Superior temporal gyrus (tissue), 1 donor: ENCODE measurements around the gene FAM219B.

Source experiments
- DNase-seq: peaks from one replicate; pipeline ENCODE4 v3.0.0-alpha.2; 2016; ENCODE audit errors: extremely low spot score

The FAM219B gene

DNA sequence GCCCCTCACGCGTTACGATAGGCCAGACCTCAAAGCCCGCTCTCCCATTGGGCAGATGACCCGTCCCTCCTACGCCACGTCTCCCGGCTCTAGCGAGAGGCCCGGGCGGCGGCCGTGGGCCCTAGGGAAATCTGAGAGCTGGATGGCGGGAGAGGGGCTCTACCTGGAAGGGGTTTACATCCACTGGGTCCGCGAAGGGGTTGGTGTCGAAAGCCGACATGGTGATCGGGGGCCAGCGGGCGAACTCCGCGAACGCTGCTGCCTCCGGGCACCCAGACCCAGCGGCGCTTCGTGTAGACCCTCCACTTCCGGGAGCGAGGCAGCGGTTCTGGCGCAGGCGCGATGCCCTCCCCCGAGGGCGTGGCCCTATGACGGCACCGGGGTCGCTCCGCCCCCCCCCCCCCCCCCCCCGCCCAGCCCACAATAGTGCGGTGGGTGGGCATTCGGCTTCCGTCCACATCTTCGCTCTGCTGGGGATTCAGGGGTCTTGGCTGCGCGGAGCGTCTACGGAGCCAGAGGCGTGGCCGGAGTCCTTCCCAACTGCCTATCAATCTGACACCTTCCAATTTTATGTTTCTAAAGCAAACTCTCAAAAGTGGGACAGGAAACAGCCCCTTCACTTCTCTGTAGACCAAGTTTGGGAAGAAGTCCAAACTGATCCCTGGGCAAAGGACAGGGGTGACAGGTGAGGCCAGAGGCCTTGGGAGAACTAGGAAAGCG is 33.5 kb downstream of the FAM219B start, which contains the start of gene SCAMP2:
Gene SCAMP2 (minus strand): TSS at position 330 of the 720 bp plus-strand sequence. CDS start 110 bp downstream, at position 220.
- DNase-seq = peak; percentile 96

DNA sequence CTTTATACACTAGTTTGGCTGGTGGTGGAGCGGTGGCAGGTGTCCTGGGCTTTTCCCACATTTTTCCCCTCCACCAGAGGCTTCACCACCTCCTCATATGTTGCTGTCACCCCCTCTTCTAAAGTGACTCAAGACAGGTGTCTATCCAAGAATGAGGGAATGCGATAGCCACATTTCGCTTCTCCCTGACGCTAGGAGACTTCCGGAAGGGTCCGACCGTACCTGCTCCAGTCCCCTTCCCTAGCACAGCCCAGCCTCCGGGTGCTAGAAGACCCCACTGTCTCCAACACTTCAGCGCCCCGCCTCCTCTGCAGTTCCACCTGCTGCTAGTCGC is 34.0 kb downstream of the FAM219B start:
- DNase-seq = no peak

- DNase-seq = peak; percentile 47
These were observed 36.0 kb downstream of the FAM219B start for GRCh38 chr15:74870436-74871215.

DNA sequence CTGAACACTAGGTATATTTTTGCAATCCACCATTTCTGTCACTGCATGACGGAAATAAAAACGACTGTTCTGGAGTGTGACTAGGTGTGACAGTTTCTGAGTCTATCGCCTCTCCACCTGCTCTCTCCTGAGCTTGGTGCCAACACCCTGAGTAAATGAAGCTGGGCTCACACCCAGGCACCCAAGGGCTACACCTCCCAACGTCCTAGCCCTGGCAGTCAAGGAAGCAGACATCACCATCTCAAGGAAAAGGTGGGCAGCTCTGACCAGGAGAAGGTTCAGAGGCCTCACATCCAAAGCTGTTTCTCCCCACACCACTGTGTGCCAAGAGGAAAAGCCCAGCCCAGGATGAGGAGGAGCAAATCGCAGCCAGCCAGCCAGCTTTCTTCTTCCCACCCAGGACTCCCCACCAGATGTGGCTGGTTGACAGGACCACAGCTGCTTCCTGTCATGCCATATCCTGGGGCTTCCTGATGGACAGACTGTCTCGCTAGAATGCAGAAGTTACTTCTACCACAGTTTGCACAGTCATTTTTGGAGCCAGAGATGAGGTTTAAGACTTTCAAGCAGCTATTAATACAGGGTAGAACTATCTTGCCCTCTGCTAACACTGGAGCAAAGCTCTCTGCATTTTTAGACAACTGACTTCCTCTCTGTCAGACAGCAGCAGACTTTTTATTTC is 36.8 kb downstream of the FAM219B start:
- DNase-seq = no peak

DNA sequence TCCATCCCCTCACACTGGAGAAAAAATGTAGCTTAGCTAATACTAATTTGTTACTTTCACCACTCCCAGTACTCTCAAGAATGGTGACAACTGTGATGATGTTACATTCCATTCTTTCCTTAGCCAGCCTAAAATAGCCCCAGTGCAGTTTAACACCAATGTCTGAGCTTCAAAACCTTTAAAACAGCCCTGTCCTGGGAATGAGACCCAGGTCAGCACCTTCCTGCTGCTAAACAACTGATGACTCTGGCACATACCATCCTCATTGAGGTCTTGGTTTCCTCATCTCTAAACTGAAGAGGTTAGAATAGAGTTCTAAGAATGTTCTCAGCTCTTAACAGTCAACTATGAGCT is 37.3 kb downstream of the FAM219B start:
- peak; percentile 35 for DNase-seq

- no peak for DNase-seq
These were observed 38.6 kb downstream of the FAM219B start for GRCh38 chr15:74868059-74868458.

GRCh38 chr15:74867466-74868038 is 39.1 kb downstream of the FAM219B start:
- no peak for DNase-seq

DNA sequence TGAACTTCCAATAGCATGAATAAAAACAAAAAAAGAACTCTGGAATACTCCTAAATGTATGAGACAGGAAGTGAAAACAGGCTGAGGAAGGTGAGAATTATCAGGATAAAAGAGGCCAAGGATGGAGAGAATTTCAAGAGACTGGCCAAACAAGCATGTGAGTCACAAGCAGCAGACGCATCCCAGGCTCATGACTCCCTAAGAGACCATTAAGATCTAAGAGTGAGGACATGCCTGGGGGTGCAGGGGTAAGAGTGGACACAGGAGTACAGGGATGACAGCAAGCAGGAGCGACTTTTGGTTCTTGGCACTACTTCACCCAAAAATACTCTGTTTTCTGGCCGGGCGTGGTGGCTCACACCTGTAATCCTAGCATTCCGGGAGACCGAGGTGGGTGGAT is 40.6 kb downstream of the FAM219B start:
- no peak for DNase-seq

DNA sequence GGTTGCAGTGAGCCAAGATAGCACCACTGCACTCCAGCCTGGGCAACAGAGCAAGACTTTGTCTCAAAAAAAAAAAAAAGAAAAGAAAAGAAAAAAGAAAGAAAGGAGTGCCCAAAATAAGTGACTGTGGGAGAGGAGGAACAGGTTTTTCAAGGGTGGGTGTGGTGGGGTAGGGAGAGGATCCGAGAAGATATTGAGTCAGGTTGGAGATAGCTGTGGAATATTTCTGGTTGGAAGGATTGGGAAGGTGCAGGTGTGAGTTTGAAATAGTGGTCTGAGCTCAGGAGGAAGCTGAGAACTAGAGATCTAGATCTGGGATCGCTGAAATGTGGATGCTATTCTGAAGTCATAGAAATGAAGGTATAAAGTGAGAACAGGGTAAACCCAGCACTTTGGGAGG is 41.3 kb downstream of the FAM219B start:
- DNase-seq = no peak

DNA sequence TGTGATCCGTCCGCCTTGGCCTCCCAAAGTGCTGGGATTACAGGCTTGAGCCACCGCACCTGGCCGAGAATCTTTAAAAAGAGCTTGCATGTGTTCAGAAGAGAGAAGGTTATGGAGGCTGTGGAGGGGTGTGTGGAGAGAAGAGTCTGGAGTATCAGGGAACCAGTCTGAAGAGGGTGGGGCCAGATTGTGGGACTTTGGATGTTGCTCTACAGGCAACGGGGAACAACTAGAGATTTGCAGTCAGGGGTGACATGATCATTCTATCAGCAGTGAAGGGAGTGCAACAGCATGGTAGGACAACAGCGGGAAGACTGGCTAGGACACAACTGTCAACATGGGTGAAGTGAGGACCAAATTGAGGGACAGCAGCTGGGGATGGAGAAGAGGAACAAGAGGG is 42.4 kb downstream of the FAM219B start:
- no peak for DNase-seq

DNA sequence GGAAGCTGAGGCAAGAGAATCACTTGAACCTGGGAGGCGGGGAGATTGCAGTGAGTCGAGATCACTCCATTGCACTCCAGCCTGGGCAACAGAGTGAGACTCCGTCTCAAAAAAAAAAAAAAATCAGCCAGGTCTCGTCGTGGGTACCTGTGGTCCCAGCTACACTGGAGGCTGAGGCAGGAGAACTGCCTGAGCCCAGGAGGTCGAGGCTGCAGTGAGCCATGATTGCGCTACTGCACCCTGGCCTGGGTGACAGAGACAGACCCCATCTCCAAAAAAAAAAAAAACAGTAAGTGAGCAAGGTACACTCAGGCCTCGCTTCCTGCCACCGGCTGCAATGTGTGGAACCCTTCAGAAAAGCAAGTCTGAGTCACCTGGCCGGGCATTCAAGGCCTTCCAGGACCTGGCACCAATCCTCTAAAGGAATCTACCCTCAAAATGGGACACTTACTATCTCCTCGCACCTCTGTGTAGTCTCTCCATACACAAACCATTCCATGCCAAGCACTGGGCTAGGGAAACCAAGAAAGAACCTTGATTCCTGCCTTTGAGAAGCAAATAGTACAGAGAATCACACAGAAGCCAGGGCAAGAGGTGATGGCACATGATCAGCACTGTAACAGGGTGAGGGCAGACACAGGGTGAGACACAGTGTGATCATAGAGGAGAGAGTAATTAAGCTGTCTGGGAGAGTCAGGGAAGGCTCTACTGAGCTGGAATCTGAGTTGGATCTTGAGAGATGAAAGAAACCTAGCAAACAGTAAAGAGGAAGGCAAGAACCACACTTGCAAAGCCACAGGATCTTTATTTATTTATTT is 43.2 kb downstream of the FAM219B start:
- no peak for DNase-seq

DNA sequence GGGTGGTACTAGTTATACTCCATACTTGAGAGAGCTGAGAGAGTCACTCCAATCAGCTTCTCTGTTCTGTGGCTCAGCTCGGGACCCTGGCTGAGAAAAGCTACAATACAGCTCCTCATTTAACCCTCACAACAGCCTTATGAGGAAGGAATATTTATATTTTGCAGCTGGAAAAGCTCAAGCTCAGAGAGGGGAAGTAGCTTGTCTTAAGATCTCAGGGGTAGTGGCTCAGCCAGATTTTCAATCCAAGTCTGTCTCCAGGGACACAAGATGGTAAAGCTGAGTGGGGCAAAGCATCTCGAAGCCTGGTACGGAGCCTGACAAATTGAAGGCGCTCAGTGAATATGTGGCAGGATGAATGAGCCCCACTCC is 48.3 kb downstream of the FAM219B start:
- DNase-seq = no peak

DNA sequence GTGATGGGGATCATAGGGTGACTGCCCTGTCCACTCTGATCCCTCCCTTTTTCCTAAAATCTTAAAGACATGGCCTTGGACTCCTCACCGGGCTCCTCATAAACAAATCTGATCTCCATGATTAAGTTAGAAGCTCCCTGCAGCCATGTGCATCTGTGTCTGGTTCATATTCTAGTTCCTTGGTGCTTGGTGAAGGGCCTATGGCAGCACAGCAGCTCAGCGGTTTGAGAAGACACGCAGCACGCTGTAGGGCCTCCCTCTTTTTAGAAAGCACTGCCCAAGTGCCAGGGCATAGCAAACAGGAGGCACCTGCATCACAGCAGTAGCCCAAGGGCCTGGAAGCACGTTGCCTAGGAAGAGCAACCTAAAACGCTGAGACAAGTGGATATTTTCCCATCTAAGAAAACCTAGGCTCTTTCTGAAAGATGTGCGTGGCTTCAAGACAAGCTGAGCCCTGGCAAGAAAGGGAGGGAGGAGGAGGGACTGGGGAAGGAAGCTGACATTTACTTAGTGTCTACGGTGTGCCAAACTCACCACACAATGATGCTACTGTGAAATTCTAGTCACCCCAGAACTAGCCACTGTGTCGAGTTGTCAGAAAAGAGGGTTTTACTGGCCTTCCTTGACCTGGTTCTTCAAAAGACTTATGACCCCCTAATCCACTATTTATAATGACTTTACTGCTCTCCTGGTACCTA is 48.8 kb downstream of the FAM219B start:
- DNase-seq = peak; percentile 24

DNA sequence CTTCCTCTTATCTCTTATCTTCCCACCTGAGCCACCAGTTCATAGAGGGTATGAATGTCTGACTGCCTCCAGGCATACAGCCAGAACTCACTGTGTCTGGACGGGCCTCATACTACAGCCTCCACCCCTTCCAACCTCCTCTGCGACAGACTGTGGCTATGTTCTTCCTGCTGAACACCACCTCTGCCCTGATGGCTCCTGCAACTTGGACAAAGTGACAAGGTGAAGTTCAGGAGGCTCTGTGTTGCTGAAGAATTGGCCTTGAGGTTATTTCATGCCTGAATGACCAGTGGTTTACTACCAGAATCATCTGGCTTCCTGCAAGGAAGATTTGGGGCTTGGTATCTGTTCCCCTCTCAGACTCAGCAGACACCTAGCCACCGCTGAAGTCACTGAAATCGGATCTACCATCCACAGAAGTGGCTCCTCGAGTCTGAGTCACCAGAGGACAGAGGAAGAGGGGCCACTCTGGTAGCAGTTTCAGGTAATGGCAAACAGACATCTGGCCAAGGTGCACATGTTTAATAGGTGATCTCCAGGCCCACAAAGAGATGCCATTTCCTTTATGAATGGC is 49.5 kb downstream of the FAM219B start:
- no peak for DNase-seq

DNA sequence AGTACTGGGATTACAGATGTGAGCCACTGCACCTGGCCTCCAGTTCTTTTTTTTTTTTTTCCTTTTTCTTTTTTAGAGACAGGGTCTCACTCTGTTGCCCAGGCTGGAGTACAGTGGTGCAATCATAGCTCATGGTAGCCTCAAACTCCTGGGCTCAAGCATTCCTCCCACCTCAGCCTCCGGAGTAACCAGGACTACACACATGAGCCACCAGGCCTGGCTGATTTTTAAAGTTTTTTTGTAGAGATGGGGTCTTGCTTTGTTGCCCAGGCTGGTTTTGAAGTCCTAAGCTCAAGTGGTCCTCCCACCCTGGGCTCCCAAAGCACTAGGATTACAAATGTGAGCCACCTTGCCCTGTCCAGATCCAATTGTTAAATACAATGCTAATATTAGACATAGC is 50.1 kb downstream of the FAM219B start:
- no peak for DNase-seq

GRCh38 chr15:74855857-74856256 is 50.8 kb downstream of the FAM219B start:
- DNase-seq = no peak

GRCh38 chr15:74854453-74855022 is 52.1 kb downstream of the FAM219B start:
- DNase-seq = no peak

- DNase-seq = no peak
These were observed 54.7 kb downstream of the FAM219B start for GRCh38 chr15:74851960-74852359.

DNA sequence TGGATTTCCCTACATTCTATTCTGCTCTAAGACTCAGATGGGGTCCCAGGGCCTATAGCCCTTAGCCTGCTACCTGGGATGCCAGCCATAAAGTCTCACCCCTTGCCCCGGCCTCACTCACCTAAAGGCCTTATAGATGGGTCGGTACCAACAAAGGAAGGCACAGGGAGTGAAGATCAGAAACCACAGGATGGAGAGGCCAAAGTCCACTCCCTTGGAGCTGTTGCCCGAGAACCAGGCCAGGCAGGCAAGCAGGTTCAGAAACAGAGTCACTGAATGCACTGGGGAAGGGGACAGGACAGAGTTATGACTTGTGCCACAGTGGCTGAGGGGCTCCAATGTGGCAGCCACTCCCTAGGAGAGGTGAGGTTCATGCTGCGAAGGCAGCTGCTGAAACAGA is 56.3 kb downstream of the FAM219B start:
- no peak for DNase-seq
